PC-3 (cell line): ENCODE measurements around the gene ERMAP. TPM values are rescaled to one million over a fixed set of nuclear protein-coding genes. Genes with fewer than 3 reads are reported as not detected.

Experiments used
- ATAC-seq: fragments of 200-7000 bp; cut with Tn5 transposase; 2 replicates; pipeline ENCODE4 v1.9.1; 2020; ENCODE audit warnings: mild to moderate bottlenecking, moderate library complexity
- BruUV-seq: library from RNA; stranded (reverse); fragments of 400-500 nt; replicated peaks from 2 replicates; lab custom pipeline; 2021; lab: Mats Ljungman, UMichigan
- CTCF ChIA-PET: fragments of 300-600 bp; sonication (Branson Sonifier 250); formaldehyde crosslinking; loops from one replicate; lab custom pipeline; 2022; ENCODE audit warnings: antibody characterized with exemption; lab: Charles Lee
- POLR2A ChIA-PET: fragments of 300-600 bp; sonication (Branson Sonifier 250); formaldehyde crosslinking; loops from one replicate; lab custom pipeline; 2022; ENCODE audit warnings: antibody characterized with exemption; ENCODE audit not compliant: unreplicated experiment; lab: Charles Lee
- DNase-seq: peaks from one replicate; pipeline ENCODE4 v3.0.0-alpha.2; 2015
- H2AFZ ChIP-seq: fragments of 300-600 bp; sonication (generic); 2 replicates; pipeline ENCODE4 v1.6.0; 2016; ENCODE audit warnings: antibody characterized with exemption, low read length
- H3F3A ChIP-seq: fragments of 300-600 bp; sonication (generic); one replicate; pipeline ENCODE4 v1.6.0; 2017; ENCODE audit warnings: antibody characterized with exemption, low read length, control low read depth, mild to moderate bottlenecking; ENCODE audit not compliant: unreplicated experiment
- H3K27ac ChIP-seq: fragments of 300-600 bp; sonication (generic); 2 replicates; pipeline ENCODE4 v1.5.1; 2016; ENCODE audit warnings: mild to moderate bottlenecking, low read length
- H3K27me3 ChIP-seq: fragments of 300-600 bp; sonication (generic); 2 replicates; pipeline ENCODE4 v1.6.1; 2016; ENCODE audit warnings: low read length, mixed read lengths
- H3K36me3 ChIP-seq: fragments of 300-600 bp; sonication (generic); 2 replicates; pipeline ENCODE4 v1.6.1; 2016; ENCODE audit warnings: low read depth, mixed run types, low read length, mixed read lengths
- H3K4me1 ChIP-seq: fragments of 300-600 bp; sonication (generic); 2 replicates; pipeline ENCODE4 v1.5.1; 2016; ENCODE audit warnings: low read length; ENCODE audit not compliant: insufficient read depth
- H3K4me2 ChIP-seq: fragments of 300-600 bp; sonication (generic); 2 replicates; pipeline ENCODE4 v1.6.0; 2016; ENCODE audit warnings: low read length
- H3K4me3 ChIP-seq: fragments of 300-600 bp; sonication (generic); 2 replicates; pipeline ENCODE4 v1.5.1; 2016; ENCODE audit warnings: mild to moderate bottlenecking, low read length, mixed read lengths
- H3K79me2 ChIP-seq: fragments of 300-600 bp; sonication (generic); 2 replicates; pipeline ENCODE4 v1.6.1; 2017; ENCODE audit warnings: low read length, mixed read lengths
- H3K9ac ChIP-seq: fragments of 300-600 bp; sonication (generic); 2 replicates; pipeline ENCODE4 v1.6.0; 2016; ENCODE audit warnings: mild to moderate bottlenecking, low read length
- H3K9me2 ChIP-seq: fragments of 300-600 bp; sonication (generic); replicated peaks from 2 replicates; pipeline ENCODE4 v1.6.1; 2016; ENCODE audit warnings: mixed run types, low read length, mixed read lengths
- H3K9me3 ChIP-seq: fragments of 300-600 bp; sonication (generic); 2 replicates; pipeline ENCODE4 v1.6.1; 2016; ENCODE audit warnings: low read length, mixed read lengths
- H4K20me1 ChIP-seq: fragments of 300-600 bp; sonication (generic); 2 replicates; pipeline ENCODE4 v1.6.1; 2016; ENCODE audit warnings: low read length, mixed read lengths
- CTCF ChIP-seq: fragments of 300-600 bp; sonication (generic); conservative IDR thresholded peaks from 2 replicates; pipeline ENCODE4 v1.5.1; 2017; ENCODE audit warnings: antibody characterized with exemption, low read depth, mild to moderate bottlenecking, low read length
- EZH2 ChIP-seq: fragments of 300-600 bp; sonication (generic); IDR thresholded peaks from one replicate; pipeline ENCODE4 v1.6.1; 2017; ENCODE audit warnings: antibody characterized with exemption, mild to moderate bottlenecking, low read length; ENCODE audit not compliant: unreplicated experiment
- EZH2phosphoT487 ChIP-seq: fragments of 300-600 bp; sonication (generic); IDR thresholded peaks from 2 replicates; pipeline ENCODE4 v1.6.1; 2018; ENCODE audit warnings: mild to moderate bottlenecking, antibody characterized with exemption, low read length, borderline replicate concordance
- intact Hi-C: fragments of 100-400 bp; cut with micrococcal nuclease; formaldehyde crosslinking; loops from 2 replicates; pipeline ENCODE4 v1.9.0; 2023
- total RNA-seq: library from RNA; depleted of rRNA; stranded (reverse); fragments of >200 nt; gene quantifications from 2 replicates; pipeline ENCODE4 v1.2.3, GENCODE V29; 2014

The ERMAP gene
- total RNA-seq, 1 experiment from 2014 or later = 5.4 TPM

GRCh38 chr1:42824481-42825035 is 7.6 kb downstream of the ERMAP start:
- no peaks in the 10 kb centered on the region for H3K9me2 ChIP-seq
- POLR2A ChIA-PET = no interaction called here
- no peaks in the 10 kb centered on the region for H3K9me3 ChIP-seq
- no peak overlapping the region for H3K9ac ChIP-seq
- H3F3A ChIP-seq = no peaks in the 10 kb centered on the region
- no peaks in the 10 kb centered on the region for H3K27me3 ChIP-seq
- no peak overlapping the region for H3K4me2 ChIP-seq
- H2AFZ ChIP-seq = no peak overlapping the region
- no peak overlapping the region for H3K27ac ChIP-seq
- intact Hi-C loops = no loop called here
- H3K4me1 ChIP-seq = peaks cover 10% of the 10 kb centered on the region
- H3K36me3 ChIP-seq = no peaks in the 10 kb centered on the region
- H3K4me3 ChIP-seq = no peak overlapping the region
- no peaks in the 10 kb centered on the region for H4K20me1 ChIP-seq
- H3K79me2 ChIP-seq = no peaks in the 10 kb centered on the region
- no peak for TF ChIP-seq EZH2phosphoT487
- TF ChIP-seq EZH2 = no peak
- TF ChIP-seq CTCF = no peak
- no peak for DNase-seq
- no TSS peak for BruUV-seq
- ATAC-seq = no peak
- CTCF ChIA-PET = no interaction called here

- no TSS peak for BruUV-seq
- TF ChIP-seq EZH2 (no peak), CTCF (no peak), EZH2phosphoT487 (no peak)
- H3K79me2 ChIP-seq = no peaks in the 10 kb centered on the region
- no peaks in the 10 kb centered on the region for H3K9me3 ChIP-seq
- no peak overlapping the region for H2AFZ ChIP-seq
- DNase-seq (no peak), ATAC-seq (no peak)
- no peaks in the 10 kb centered on the region for H3K9me2 ChIP-seq
- CTCF ChIA-PET = no interaction called here
- no peaks in the 10 kb centered on the region for H3F3A ChIP-seq
- H4K20me1 ChIP-seq = no peaks in the 10 kb centered on the region
- POLR2A ChIA-PET = no interaction called here
- intact Hi-C loops = no loop called here
- H3K4me3 ChIP-seq = no peak overlapping the region
- no peaks in the 10 kb centered on the region for H3K36me3 ChIP-seq
- no peak overlapping the region for H3K4me2 ChIP-seq
- no peaks in the 10 kb centered on the region for H3K27me3 ChIP-seq
- no peak overlapping the region for H3K27ac ChIP-seq
- no peak overlapping the region for H3K9ac ChIP-seq
- peaks cover 10% of the 10 kb centered on the region for H3K4me1 ChIP-seq
Observed at GRCh38 chr1:42825036-42825851, 8.3 kb downstream of the ERMAP start.

GRCh38 chr1:42830631-42831030 is 13.7 kb downstream of the ERMAP start:
- Histone ChIP-seq H3K27me3 (no peaks in the 10 kb centered on the region), H3F3A (no peaks in the 10 kb centered on the region), H3K4me3 (no peak overlapping the region), H3K9me3 (no peaks in the 10 kb centered on the region), H3K27ac (no peak overlapping the region), H4K20me1 (no peaks in the 10 kb centered on the region), H3K36me3 (no peaks in the 10 kb centered on the region), H3K9ac (no peak overlapping the region), H3K4me1 (no peaks in the 10 kb centered on the region), H3K9me2 (no peaks in the 10 kb centered on the region), H3K79me2 (no peaks in the 10 kb centered on the region), H3K4me2 (no peak overlapping the region), H2AFZ (no peak overlapping the region)
- DNase-seq (no peak), ATAC-seq (no peak)
- POLR2A ChIA-PET = no interaction called here
- intact Hi-C loops = no loop called here
- TF ChIP-seq EZH2 (no peak), CTCF (no peak), EZH2phosphoT487 (no peak)
- CTCF ChIA-PET = no interaction called here
- BruUV-seq = no TSS peak
